Esophagus mucosa (tissue), 1 donor: ENCODE data around the gene PPFIBP2. TPM values are rescaled to one million over a fixed set of nuclear protein-coding genes. Genes with fewer than 3 reads are reported as not detected.
A peak's percentile ranks its signal among the peaks of the same experiment; 100 is the strongest.

Experiments
- ATAC-seq: fragments of 200-7000 bp; cut with Tn5 transposase; one replicate; pipeline ENCODE4 v1.9.1; 2020
- total RNA-seq: library from RNA; stranded (reverse); gene quantifications from one replicate; pipeline ENCODE4 v1.2.4, GENCODE V29; 2023
- donor health status: DM: yes; HTN: yes; CAD: no.

Gene PPFIBP2
- total RNA-seq, result 33.4 TPM

DNA sequence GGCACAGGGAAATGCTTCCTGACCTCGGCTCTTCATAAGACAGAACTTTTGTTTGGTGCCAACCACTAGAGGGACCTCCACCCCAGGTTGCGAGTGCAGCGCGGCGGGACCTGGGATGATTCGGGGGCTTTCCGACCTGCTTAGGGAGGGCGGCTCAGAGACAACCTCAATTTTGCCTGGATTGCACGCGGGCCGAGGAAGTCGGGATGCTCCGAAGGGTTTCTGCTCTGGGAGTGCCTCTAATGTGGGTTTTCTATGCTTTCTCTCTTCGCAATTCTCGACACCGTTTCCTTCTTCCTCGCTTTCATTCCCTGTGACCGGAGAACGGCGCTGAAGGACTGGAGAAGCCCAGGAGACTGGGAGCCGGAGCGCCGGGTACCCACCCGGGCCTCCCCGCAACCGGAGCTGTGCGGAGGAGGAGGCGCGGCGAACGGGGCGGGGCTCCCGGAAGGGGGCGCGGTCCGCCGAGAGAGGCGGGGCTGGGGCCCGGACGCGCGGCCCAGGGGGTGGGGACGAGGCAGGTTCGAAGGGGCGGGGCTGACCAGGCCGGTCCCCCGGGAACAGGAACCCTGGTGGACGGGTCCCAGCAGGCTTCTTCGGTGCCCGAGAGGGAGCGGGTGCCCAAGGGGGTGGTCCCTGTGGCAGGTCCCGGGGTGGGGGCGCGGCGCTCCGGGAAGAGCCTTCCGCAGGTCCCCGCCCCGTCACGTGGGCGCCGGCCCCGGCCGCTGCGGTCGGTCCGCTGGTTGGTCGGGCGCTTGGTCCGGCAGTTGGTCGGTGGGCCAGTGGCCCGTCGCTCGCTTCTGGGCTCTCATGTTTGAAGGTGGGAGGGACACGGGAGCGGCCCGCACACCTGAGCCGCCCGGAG is at the start of gene PPFIBP2:
Gene PPFIBP2 (plus strand): TSS at position 766 of the 865 bp plus-strand sequence. CDS start 35,477 bp downstream, outside the sequence.
- peak; percentile 94 for ATAC-seq

DNA sequence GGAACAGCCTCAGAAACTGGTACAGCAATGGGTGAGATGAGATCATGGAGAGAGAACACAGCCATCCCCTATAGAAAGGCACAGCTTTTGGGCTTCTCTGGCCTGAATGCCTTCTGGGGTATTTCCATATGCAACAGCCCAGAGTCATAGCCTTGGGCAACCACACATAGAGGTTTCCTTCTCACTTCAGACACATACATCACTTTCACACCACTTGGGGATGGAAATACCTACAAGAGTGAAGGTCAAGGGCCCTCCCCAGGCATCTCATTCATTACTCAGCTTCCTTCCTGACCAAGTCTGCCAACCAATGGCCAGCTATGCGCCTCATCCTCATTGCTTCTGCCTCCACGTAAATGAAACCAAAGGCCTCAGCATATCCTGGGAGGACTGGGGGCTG is 46.1 kb upstream of the PPFIBP2 start:
- ATAC-seq, result no peak

DNA sequence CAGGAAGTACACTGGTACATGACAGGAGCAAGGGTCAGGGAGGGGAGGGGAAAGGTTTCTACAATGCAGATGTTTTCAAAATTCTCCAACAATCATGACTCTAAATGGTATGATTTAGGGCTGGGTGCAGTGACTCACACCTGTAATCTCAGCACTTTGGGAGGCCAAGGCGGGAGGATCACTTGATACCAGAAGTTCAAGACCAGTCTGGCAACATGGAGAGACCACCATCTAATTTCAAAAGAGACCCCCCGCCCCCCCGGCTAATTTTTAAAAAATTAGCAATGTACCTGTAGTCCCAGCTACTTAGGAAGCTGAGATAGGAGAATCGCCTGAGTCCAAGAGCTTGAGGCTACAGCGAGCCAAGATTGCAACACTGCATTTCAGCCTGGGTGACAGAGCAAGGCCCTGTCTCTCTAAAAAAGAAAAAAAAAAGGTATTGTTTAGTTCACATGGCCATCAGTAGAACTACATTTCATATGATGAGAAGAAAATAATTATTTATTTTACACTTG is 44.4 kb upstream of the PPFIBP2 start:
- ATAC-seq, result no peak

DNA sequence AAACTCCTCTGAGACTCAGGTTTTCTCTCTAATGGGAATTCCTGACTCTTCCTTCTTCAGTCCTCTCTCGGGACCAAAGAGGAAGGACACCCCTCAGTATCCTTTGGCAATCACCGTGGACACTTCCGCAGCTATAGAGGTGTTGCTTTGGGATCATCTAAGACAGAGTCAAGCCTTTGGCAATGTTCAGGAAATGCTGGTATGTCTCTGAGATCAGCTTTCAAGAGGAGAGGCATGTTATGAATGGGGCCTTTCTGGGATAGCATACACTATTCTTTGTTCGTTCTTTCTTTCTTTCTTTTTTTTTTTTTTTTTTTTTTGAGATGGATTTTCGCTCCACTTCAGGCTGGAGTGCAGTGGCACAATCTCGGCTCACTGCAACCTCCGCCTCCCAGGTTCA is 42.7 kb upstream of the PPFIBP2 start:
- no peak for ATAC-seq

DNA sequence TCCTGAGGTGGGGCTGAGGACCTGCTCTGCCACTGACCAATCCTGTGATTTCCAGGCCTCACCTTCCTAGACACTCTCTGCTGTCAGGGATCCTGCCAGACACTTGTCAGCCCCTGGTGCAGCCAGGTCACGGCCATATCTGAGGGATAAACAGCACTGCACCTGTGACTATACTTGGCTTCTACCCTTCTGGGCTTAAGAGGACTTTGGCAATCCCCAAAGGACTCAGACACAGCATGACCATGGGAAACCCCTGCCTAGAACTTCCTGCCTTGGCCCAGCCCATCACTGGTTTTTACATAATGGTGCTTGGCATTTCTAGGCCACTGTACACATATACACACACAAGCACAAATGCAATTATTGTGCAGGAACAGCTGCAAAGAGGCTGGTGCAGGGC is 40.1 kb upstream of the PPFIBP2 start:
- ATAC-seq, result peak; percentile 47

DNA sequence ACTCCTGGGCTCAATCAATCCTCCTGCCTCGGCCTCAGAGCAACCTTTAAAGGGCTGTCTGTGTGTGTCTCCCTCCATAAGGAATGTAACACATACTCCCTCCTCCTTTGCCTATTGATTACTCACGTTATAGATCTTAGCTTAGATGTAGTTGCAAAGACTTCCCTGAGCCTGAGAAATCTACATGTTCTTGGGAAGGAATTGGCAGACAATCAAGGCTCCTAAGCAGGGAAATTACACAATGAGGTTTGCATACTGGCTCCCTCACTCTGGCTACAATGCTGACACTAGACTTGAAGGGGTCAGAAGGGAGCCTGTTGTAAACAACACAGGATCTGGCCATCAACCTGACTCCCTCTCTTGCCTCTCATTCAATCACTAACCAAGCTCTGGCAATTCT is 33.7 kb upstream of the PPFIBP2 start:
- ATAC-seq, result no peak

DNA sequence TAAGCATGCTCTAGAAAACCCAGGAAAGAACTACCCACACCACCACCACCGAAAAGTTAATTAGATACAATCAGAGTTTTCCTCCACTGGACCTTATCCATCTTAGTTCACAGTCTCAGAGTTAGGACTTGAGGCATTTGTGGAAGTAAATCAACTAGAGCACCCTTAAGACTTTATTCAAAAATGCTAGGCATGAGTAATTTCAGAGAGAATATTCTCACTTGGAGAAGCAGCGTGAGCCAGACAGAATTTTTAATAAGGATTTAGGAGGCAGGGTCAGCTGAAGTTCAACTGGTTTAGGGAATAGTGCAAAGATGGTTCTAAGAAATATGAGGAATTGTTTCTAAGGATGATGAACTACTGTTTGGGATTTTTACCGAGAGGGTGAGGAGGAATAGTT is 29.7 kb upstream of the PPFIBP2 start:
- no peak for ATAC-seq

DNA sequence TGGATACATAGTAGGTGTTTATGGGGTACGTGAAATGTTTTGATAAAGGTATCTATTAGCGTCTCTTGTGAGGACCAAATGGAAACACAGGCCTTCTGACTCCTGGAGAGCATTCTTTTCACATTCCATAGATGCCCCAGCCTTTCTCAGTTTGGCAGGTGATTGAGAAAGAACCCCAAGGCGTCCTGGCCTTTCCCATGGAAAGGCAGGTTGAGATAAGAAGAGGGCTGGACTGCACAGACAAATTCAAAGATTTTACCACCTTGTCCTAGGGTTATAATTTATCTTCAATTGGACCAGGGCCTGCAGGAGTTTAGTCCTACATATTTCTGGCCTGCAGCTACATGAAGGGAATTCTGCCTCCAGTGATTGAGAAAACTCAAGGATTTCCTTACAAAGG is 29.2 kb upstream of the PPFIBP2 start:
- no peak for ATAC-seq

DNA sequence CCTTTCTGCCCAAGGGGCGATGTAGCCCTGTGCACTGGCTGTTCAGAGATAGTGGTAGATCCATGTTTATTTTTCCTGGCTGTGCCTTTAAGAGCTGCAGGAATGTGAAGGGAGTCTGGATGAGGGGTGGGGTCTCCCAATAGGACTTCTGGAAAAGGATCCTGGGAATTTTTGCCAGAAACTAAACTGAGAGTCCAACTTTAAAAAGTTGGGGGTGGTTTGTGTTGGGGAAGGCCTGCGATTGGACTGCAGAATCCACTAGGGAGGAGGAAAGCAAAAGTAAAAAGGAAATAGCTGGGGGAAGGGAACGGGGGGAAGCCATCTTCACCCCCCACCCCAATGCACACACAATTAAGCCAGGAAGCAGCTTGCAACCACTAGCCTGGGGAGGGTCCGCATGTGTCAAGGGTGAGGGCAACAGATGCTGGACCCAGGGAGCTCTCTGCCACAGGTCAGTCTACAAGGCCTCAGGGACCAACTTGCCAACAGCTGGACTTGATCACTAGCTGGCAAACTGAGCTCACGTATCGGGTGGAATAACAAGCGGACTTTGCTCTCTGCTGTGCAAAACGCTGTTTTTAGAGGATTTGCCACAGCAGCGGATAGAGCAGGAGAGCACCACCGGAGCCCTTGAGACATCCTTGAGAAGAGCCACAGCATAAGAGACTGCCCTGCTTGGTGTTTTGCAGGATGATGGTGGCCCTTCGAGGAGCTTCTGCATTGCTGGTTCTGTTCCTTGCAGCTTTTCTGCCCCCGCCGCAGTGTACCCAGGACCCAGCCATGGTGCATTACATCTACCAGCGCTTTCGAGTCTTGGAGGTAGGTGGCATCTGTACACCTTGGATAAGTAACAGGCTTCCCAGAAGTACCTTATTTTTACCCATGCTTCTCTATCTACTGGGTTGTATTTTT is 28.4 kb upstream of the PPFIBP2 start, which contains the start of gene OLFML1:
Gene OLFML1 (plus strand): TSS at position 321 of the 912 bp plus-strand sequence. CDS start 370 bp downstream, at position 691.
- no peak for ATAC-seq

DNA sequence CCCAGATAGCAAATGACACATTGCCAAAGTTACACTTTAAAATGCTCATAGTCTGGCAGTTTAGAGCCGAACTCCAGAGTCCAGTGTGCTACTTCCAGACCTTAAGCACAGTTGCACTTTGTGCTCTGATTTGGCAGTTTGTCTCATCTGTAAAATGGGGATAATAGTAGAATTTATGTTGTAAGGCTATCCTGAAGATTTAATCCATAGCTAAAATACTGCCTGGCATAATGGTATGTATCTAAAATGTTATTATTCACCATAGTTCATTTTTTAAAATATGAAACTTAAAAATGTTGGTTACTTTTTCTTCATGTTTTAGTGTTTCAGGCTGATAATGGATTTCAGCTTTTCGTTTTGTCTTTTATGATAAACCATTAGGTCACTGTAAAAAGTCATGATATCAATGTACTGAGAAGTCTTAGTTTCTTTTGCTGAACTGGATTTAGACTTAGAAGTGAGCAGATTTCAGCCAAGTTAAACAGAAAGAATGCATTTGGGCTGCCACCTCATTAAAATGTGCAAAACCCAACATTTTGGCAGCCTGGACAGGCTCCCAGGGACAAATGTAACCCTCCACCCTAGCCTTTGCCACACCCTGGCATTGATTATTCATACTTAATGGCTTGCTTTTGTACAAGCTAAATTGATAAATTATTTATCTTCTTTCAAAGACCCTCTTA is 27.6 kb upstream of the PPFIBP2 start:
- ATAC-seq, result no peak

DNA sequence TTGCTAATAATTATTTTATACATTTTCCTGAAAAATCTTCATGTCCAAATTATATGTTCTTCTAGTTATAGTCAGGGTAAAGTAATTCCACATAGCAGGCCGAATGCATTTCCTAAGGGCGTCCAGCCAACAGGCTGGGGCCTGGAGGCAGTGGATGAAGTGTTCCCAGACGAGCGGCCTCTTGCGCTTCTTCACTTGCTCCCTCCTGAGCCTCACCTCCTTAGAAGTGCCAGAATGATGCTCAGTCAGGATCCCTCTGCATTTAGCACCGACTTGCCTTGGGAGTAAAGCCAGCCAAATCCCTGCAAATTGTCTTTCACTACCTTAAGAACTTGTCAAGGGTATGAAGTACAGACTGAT is 27.0 kb upstream of the PPFIBP2 start:
- ATAC-seq, result no peak

DNA sequence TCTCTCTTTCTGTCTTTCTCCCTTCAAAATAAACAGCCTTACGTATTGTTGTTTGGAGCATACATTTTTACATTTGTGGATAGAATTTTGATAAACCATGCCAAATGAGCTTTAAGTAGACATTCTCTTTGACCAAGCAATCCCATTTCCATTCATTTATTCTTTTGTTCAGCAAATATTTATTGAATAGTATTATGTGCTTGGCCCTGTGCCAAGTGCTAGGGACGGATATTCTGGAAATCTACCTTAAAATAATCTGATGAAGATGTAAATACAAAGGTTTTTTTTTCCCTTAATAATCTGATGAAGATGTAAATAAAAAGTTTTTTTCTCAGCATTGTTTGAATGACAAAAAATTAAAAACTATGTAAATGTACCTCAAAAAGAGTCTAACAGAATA is 26.4 kb upstream of the PPFIBP2 start:
- no peak for ATAC-seq

DNA sequence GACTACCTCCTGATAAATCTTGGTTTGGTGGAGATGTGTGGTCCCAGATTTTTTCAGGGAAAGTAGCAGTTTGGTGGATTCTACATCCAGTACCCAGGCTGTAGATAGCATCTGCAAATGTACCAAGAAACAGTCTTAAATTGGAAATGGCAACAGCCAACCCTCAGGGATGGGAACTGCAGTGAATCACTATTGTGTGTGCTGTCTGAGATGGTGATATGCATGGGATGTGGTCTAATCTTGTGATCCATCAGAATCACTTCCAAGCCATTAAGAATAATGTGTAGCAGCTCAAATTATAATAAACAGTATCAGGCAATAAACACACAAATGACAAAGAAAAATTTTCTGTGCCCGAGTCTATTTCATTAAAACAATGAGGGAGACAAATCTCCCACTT is 25.1 kb upstream of the PPFIBP2 start:
- no peak for ATAC-seq

DNA sequence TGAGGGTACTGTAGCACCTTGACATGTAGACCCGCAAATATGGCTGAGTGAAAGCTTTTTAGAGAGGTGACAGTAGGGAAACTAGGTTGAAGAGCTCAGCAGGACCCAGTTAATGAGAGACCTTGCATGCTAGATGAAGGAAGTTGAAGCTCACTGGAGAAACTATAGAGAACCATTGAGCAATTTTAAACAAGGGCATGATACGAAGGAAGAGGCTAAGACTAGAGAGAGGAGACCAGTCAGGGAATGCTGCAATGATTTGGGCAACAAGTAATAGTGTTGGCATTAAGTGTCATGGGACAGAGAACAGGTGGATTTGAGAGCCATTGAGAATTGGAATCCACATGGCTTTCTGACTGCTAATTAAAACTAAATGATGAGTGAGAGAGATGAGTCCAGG is 24.4 kb upstream of the PPFIBP2 start:
- ATAC-seq, result no peak

DNA sequence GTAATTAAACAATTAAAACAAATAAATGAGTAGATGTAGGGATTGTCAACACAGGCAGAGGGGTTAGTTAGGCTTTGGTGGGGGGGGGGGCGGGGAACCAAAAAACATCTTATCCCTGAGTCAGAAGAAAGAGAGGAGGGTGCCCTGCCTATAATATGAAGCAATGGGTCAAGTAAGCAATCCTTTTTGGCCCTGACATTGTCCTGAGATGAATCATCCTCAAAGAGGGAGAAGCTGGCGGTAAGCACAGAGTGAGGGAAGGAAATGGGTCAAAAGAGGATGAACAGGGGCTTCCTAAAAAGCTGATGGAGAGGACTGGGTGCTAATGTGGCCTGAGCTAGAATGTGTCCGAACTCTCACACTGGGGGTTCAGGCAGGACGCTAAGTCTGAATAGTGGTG is 23.7 kb upstream of the PPFIBP2 start:
- ATAC-seq, result no peak

DNA sequence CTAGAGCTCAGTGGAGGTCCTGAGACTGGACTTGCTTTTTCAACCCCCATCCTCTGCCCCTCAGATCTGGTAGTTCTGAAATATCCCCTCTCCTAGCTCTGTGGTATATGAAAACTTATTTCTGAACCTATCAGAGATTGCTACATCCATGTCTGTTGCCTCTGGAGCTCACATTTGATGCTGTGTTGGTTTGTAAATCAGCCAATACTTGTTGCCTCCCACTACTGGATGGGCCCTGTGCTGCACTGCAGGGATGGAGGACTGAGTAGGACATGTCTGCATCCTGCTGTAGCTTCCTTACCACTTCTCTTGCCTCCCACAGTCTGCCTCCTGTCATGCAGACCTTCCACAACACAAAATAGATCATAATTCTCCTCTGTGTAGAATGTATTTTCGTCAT is 23.3 kb upstream of the PPFIBP2 start:
- no peak for ATAC-seq

DNA sequence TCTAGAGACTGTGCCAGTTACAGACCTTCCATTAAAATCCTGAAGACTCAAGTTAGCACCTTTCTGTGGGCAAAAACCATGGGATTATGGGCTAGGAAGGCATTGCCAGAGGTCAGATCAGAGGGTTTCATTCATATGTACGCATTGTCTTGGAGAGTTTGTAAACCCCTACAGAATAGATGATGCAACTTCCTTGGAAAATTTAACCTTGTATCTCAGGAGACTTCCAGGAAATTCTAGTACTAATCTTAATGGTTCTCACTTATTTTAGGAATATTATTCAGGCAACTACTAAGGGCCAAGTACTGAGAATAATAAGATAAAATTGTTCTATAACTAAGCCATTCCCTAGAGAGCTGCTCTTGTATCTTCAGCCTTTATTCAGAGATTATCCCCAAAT is 21.5 kb upstream of the PPFIBP2 start:
- ATAC-seq, result no peak

DNA sequence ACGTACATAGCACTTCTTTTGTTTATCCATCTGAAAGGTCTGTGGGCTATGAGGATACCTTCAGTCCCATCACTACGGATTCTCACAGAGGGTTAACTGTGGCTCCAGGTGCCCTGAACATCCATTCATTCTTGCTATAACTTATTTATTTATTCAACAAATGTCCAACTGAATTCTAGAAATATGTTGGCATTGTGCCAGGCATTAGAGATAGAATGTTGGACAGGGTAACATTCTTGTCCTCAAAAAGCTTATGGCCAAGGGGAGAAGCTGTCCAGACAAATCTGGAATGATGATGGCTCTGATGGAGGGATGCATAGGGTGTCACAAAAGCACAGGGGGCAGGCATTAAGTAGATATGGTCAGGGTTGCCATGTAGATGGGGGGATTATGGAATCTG is 20.1 kb upstream of the PPFIBP2 start:
- ATAC-seq, result no peak

DNA sequence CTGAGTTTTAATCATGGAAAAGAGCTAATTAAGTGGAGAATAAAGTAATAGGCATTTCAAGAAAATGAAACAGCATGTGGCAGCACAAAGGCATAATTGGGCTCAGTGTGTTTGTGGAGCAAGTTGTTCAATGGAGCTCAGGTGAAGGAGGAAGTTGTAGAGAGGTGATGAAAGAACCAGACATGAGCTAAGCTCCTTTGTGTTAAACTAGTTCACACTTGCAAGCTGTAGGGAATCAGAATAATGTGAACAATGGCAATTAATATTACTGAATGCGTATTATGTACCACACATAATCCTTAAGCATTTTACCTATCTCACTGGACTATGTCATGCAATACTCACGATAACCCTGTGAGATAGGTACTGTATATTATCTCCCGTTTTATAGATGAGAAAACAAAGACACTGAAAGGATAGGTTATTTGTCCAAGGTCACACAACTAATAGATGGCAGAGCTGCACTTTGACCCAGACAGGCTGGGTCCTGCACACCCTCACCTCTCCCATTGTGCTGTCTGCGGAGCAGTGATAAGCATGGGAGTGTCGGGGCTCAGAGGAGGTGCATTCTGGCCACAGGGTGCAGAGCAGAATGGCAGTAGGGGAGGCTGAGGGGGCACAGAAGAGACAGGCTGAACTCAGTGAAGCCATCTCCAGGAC is 19.6 kb upstream of the PPFIBP2 start:
- ATAC-seq, result peak; percentile 94

DNA sequence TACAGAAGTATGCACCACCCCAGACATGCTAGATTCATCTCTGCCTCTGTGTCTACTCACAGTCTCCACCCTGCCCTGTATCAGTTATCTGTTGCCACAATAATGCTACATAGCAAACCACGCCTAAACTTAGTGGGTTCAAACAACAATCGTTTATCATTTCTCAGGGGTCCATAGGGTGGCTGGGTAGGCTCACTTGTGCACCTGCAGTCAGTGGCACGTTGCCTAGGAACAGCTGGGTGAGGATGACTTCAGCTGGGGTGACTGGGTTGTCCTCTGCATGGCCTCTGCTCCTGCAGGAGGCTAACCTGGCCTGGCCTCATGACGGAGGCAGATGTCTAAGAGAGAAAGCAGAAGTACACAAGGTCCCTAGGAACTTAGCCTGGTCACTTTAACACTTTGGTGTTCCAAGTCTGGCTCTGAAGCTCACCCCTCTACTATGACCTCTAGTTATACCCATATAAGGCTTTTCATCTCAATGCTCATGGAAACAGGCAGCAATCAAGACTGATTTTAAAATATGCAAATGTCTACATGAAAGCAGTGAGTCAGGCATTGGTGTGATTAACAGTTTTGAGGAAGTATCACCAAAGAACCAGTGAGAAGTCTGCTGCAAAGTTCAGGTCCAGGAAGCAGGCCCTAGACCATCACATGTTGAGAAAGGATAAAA is 17.8 kb upstream of the PPFIBP2 start:
- peak; percentile 53 for ATAC-seq

DNA sequence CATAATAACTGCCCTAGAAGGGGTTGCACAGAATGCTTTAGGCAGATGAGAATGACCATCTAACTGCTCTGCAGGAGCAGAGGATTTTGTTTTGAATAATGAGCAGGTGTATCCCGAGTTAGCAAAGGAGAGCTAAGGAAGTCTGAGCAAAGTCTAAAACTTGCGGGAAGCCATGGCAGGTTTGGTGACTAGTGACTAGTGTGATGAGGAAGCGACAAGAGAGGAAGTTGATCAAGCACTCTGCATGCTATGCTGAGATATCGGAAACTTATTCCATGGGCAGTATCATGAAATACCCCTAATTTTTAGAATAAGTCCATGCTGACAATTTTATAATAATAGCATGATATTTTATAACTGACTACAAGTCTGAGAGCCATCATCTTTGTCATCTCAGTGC is 15.6 kb upstream of the PPFIBP2 start:
- ATAC-seq, result no peak

DNA sequence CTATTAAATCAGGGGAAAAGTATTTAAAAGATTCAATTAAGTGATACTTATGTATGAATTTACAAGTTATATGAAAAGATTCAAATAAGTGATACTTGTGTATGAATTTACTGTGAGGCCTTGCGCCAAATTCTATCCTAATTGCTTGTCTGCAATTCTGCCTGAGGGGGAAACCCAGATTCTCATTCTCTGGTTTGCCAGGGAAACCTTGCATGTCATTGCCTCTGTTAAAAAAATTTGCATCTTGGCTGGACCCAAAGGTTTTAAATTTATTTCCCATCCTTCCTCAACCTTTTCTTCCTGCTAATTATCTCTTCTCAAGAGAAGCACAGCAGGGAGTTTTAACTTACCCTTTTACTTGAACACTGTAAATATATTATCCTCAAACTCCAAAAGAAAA is 14.7 kb upstream of the PPFIBP2 start:
- ATAC-seq, result no peak
